Stimulated activated CD4-positive, alpha-beta T cell treated with anti-CD3 and anti-CD28 coated beads, Interleukin-4, amount 100 ng/mL, for 4 hours (primary cell): ENCODE data around the gene CDKN2A.
"Not testable (repeated sequence)": the region's sequence is repeated elsewhere in the genome, so short reads cannot be mapped to it uniquely, and the experiment has no call there.

Experiments
- DNase-seq, 2 experiments: peaks; one replicate each; pipeline ENCODE4 v3.0.0-alpha.2; 2020

Gene CDKN2A

DNA sequence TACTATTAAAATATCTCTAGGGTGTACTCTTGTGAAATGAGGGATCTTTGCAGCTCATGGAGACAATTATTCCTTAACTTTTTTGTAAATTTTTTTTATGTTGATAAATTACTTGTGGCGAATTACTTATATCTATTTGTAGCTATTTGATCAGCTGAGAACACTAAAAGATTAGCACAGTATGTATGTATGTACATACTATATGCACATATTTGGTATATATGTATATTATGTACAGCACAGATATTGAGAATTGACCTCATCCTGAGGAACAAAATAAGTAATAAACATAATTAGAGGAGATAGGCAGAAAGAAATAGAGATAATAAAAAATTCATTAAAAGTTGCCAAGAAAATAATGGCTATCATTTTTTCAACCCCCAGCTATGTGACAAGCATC lies 11.8 kb downstream of the CDKN2A start:
- DNase-seq, result no peak

DNA sequence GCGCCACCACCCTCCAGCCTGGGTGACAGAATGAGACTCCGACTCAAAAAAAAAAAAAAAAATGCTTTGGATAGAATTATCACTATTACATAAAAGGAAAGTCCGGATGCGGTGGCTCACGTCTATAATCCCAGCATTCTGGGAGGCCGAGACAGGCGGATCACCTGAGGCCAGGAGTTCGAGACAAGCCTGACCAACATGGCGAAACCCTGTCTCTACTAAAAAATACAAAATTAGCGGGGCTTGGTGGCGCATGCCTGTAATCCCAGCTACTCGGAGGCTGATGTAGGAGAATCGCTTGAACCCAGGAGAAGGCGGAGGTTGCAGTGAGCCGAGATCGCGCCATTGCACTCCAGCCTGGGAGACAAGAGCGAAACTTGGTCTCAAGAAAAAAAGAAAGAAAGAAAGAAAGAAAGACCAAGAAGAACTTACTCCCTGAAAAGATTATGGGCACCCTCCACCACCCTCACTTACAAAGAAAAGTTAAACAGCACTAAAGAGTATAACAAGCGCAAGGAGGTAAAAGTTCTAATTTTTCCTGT lies 17.8 kb downstream of the CDKN2A start:
- no peak for DNase-seq

DNA sequence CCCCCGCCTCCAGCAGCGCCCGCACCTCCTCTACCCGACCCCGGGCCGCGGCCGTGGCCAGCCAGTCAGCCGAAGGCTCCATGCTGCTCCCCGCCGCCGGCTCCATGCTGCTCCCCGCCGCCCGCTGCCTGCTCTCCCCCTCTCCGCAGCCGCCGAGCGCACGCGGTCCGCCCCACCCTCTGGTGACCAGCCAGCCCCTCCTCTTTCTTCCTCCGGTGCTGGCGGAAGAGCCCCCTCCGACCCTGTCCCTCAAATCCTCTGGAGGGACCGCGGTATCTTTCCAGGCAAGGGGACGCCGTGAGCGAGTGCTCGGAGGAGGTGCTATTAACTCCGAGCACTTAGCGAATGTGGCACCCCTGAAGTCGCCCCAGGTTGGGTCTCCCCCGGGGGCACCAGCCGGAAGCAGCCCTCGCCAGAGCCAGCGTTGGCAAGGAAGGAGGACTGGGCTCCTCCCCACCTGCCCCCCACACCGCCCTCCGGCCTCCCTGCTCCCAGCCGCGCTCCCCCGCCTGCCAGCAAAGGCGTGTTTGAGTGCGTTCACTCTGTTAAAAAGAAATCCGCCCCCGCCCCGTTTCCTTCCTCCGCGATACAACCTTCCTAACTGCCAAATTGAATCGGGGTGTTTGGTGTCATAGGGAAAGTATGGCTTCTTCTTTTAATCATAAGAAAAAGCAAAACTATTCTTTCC lies 19.3 kb downstream of the CDKN2A start:
- DNase-seq, result peak; percentile 46 to 63

DNA sequence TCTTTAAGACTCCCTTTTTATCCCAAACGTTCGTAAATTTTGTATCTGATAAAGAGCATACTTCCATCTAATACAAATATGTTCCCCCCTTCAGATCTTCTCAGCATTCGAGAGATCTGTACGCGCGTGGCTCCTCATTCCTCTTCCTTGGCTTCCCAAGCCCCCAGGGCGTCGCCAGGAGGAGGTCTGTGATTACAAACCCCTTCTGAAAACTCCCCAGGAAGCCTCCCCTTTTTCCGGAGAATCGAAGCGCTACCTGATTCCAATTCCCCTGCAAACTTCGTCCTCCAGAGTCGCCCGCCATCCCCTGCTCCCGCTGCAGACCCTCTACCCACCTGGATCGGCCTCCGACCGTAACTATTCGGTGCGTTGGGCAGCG lies 19.9 kb downstream of the CDKN2A start:
- no peak for DNase-seq

DNA sequence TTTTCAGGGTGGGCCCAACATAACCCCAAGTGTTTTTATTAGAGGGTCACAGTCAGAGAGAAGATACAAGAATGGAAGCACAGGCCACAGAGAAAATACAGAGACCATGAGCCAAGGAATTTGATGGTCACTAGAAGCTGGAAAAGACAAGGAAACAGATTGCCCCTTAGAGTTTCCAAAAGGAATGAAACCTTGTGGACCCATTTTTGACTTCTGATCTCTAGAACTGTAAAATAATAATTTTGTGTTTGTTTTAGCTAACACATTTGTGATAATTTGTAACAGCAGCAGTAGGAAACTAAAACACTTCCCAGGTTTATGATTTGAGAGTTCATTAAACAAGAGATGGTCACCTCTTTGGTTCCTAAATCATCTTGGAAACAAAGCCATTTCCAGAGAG lies 21.8 kb downstream of the CDKN2A start:
- no peak for DNase-seq

DNA sequence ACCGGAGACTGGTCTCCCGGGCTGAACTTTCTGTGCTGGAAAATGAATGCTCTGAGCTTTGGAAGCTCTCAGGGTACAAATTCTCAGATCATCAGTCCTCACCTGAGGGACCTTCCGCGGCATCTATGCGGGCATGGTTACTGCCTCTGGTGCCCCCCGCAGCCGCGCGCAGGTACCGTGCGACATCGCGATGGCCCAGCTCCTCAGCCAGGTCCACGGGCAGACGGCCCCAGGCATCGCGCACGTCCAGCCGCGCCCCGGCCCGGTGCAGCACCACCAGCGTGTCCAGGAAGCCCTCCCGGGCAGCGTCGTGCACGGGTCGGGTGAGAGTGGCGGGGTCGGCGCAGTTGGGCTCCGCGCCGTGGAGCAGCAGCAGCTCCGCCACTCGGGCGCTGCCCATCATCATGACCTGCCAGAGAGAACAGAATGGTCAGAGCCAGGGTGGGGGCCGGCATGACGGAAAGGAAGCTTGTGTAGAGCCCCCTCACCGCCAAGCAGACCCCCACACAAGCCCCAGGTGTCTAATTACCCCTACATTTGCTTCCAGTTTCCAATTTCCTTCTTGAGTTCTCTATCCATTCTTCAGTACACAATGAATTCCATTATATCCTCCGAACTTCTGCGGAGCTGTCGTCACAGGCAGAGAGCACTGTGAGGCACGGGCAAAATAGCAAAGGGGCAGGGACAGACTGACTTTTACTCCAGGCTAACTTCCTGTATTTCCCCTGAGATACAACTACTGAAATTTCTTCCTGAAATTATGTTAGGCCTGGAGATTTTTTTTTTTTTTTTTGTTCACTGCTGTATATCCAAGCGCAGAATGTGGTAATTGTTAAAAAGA lies 23.2 kb downstream of the CDKN2A start:
- no peak for DNase-seq

DNA sequence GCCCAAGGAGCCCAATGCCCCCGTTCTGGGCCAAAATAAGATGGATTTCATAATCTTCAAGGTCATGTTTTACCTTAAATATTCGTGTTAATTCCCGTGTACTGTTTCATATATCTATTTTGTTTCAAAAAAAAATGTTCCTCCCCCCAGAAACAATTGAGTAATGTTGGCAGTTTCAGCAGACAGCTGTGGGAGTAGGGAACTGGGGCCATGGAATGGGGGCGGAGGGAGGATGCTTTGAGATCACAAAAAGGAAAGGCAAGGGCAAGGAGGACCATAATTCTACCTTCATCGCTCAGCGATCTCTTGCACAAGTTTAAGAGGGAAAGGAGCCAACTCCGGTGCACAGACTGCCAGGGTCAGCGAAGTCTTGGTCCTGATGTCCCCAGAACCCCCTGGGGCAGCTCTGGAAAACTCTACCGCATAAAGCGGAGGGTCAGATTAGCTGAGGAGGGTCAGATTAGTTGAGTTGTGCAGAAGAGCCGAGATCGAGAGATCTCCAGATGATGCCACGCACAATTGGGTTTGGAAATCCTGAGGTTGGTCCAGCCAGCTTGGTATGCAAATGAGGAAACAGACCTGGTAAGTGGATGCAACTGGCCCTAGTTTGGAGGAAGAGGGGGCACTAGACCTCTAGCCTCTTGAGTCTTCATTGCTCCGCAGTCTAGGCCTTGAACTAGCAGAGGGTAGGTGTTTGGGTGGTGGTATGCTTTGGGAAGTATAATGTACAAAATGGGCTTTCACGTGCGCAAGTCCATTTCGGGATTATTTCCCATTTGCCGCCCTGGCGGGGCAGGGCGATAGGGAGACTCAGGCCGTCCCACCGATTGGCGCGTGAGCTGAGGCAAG lies 24.0 kb downstream of the CDKN2A start:
- no peak for DNase-seq

DNA sequence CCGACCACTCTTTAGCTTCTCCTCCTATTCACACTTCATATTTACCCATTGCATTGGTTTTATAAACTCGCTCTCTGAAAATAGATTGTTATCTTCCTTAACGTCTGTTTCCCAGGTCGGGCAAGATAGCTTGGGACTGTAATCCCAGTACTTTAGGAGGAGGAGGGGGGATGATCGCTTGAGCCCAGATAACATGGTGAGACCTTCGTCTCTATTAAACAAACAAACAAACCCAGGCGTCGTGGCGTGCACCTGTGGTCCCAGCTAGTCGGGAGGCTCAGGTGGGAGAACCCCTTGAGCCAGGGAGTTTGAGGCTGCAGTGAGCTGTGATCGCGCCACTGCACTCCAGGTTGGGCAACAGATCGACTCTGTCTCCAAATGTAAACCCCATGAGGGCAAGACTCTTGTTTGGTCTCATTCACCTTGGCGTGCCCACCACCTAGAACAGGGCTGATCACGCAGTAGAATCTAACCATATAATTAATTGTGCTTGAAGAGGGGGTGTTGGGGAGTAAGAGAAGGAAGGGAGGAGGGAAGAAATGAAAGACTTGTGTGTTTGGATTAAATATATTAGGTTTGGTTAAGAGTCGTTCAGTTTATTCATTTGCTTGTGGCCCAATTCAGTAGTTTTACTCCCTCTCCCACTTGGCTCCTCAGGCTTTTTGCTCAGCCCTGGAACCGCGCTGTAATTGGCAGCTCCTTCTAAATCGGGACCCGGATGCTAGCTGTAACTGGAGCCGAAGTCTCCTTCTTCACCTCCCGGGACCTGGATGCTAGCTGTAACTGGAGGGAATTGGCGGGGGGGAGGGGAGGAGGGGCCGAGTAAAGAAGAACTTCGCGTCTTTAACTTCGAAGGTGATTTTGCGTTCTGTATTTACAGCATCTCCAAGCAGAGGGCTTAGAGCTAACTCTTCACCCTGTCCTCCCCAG lies 24.9 kb downstream of the CDKN2A start:
- DNase-seq, result no peak

DNA sequence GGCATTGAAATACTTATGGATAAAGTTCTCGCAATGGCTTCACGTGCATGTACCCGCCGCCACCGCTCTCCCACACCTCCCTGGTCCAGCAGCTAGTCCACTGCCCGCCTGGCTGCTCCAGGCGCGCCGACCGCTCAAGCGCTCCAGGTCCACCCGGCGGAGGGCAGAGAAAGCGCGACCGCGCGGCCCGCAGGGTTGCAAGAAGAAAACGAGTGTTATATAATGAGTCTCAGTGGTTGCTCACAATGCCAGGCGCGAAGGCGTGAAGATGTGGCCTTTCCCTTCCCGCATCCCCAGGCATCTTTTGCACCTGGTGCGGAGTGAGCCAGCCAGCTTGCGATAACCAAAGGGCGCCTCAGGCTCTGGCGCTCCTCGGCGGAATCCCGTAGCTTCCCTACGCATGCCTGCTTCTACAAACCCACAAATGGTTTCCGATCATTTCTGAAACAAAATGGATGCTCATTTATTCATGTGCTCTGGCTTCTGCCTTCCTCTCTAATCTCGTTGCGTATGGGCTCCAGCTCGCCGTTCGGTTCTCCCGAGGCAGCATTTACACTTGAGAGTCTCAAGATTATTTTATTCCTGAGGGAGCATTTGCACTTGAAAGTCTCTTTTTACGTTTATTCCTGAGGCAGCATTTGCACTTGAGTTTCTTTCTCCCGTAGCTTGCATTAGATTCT lies 25.7 kb downstream of the CDKN2A start:
- no peak for DNase-seq

DNA sequence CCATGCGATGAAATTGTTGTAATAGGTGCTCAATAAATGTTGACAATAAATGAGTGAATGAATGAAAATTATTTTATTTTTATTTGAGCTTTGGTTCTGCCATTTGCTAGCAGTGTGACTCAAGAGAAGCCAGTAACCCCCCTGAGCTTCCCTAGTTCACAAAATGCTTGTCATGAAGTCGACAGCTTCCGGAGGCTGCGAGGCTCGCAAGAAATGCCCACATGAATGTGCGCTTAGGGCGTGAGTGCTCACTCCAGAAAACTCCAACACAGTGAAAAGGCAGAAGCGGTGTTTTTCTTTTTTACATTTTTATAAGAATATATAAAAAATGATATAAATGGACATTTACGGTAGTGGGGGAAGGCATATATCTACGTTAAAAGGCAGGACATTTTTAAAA lies 26.5 kb downstream of the CDKN2A start:
- DNase-seq, result no peak

DNA sequence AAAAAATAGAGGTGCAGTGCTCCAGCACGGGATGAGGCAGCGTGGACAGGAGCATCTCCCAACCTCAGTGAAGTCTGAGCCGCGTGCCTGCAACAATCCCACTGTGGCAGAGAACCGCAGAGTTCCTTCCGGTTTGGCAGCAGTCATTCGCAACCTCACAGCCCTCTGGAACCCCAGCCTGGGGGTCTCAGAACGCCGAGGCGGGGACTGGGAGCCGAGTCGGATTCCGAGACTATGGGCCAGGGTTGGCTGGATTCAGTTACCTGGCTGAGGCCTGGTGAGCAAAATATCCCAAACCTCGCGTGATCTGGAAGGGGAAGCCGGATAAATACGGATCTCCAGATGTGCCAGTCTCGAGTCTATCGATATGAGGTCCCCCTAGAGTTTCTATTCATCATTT lies 27.0 kb downstream of the CDKN2A start:
- DNase-seq, result no peak

DNA sequence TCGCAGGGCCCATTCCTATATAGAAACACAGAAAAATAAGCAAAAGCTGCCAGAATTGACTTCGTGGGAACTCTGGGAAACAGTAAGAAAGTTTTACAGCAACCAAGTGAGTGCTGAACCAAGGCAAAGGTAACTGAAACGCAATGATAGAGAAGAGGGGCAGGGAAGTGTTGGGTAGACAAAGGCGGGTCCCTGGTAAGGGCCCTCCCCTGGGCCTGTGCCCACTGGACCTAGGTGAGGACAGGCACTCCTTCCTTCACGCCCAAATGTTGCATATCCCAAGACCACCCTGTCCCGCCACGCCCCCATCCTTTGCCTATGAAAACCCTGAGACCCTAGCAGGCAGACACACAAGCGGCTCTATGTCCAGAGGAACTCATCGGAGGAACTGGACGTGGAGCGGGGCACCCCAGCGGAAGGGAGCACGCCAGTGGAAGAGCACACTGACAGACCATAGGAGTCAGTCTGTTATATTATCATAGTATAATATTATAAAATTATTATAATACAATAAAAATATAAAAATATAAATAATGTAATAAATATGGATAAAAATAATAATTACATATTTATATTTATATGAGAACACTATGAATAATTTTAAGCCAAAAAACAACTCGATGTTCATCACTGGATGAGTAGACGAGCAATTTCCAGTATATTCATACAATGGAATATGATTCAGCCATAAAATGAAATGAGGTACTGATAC lies 27.9 kb downstream of the CDKN2A start:
- no peak for DNase-seq

DNA sequence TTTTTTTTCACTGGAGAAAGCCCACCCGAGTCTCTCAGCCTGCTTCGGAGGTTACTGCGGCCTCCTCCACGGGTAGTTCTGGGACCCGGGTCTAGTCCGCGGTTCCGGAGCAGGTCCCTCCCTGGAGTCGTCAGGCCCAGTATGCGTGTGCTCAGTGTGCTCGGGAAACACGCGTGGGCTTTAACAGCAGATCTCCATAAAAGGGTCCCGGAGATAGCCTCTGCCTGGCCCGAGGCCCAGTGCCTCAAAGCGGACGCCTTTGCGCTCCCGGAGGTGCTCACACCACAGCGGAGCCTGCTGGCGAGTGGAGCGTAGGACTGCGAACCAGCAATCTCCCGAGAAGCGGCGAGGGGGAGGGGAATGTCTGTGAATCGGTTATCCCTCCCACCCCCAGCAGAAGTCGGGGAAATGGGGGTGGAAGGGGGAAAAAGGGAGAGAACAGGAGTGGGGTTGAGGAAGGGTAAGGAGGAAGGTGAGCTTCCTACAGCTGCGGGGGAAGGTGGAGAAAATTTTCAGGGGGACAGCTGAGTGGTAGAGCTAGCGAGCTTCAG lies 28.7 kb downstream of the CDKN2A start:
- DNase-seq, result peak in 1 of 2 experiments; percentile 26

DNA sequence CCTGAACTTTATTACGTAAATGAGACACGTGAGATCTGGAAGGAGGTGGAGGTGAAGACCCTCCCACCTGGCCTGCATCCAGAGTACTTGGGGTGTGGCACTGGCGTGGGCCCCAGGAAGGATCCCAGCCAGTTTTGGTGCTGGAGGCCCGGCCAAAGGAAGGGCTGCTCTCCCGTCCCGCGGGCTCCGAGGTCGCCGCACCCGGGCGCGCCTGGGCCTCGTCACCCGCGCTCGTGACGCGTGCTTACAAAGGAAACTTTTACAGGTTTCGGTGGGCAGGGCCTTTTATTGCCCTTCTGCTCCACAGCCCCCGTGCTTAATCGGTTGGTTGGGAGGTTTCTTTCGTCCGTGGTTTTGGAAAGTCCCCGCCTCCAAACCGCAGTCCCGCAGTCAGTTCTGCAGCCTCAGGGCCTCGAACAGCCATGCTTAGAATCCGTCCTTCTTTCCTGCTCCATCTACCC lies 29.2 kb downstream of the CDKN2A start:
- peak; percentile 39 to 68 for DNase-seq

DNA sequence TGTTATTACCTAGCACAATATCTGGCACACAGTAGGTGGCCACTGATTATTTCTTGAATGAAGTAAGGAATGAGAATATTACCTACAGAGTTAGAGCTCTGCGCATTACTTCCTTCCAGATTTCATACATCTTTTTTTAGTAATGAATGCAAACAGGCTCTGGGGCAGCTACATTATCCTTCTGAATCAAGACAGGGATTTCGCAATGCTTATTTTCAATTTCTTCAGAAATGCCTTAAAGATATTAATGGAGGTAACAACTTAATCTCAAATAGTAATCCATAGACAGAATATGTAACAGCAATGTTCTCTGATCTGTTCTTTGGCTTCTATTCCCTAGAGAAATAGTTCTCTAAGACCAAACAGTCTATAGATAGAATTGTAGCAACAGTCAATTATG lies 32.6 kb downstream of the CDKN2A start:
- DNase-seq, result no peak

DNA sequence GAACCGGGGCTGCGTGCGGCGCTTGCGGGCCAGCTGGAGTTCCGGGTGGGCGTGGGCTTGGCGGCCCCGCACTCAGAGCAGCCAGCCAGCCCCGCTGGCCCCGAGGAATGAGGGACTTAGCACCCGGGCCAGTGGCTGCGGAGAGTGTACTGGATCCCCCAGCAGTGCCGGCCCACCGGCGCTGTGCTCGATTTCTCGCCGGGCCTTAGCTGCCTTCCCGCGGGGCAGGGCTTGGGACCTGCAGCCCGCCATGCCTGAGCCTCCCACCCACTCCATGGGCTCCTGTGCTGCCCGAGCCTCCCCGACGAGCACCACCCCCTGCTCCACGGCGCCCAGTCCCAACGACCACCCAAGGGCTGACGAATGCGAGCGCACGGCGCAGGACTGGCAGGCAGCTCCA lies 34.9 kb downstream of the CDKN2A start:
- DNase-seq, result not testable (repeated sequence)

DNA sequence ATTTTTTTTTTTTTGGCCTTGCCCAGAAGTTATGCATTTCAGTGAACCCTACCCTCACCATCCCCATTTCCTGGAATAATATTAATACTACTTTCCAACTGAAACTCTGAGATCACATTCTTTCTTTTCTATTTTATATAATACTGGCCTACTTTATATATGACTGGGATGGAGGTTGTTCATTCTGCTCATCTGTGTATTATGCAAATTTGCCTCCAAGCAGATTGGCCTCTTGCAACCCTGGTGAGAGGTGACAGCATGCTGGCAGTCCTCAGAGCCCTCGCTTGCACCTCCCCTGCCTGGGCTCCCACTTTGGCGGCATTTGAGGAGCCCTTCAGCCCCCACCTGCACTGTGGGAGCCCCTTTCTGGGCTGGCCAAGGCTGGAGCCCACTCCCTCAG lies 35.4 kb downstream of the CDKN2A start:
- no peak for DNase-seq

DNA sequence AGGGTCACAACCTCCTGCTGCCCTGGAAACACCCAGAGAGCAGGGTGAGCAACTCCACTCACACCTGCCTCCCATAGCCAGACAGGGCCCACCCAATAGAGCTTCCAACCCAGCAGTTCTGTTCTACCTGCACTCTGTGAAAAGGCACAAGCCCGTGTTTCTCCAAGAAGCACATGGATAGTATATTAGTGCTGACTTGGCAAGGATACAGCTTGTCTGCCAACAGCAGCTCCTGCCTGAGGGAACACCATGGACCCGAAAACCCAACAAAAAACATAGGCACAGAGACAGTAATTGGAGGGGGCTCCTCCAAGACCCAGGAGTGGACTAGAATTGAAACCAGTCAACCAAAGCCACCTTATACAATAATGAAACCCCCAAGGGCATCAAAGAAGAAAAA lies 48.6 kb downstream of the CDKN2A start:
- no peak for DNase-seq

DNA sequence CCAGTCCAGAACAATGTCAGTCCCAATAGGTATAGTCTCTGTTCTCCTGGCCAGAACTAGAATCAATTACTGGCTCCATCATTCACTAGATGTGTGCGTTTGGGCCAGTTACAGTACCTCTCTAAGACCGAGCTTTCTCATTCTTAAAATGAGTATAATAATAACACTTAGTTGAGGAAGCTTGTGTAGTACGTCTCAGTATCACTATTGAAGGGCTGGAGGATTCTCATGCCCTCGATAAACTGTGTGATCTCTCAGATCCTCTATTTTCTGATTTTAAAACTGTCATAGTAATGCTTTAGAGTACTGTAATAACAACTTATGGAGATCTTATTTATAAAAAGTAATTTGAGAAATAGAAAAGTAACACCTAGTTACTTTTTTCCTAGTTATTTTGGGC lies 50.7 kb downstream of the CDKN2A start:
- DNase-seq, result no peak

DNA sequence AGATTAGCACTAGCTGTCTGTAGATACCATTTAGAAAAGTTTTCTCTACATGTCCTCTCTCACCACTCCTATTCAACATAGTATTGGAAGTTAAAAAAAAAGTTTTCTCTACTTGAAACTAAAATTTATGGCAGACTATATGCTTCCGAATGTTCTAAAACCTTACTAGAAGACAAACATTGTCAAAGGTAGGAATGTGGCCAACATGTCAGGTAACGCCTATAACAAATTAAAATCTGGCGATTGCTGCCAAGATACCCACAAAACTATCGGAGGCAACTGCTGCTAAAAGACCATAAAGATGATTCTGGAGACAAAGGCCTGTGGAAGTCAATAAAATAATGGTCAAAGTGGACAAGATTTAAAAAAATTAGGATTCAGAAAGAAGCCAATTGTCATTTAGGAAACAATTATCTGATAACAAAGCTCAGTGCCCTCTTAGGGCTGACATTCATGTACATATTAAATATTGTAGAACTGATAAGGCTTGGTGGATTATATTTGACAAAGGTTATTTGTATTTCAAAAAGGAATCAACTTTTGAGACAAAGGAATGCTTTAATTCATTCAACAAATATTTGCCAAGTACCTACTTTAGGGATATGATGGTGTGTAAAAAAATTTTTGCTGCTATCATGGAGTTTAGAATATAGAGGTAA lies 52.7 kb downstream of the CDKN2A start:
- DNase-seq, result no peak
